PC-9 (cell line): Measurements from ENCODE around the gene RPL37A. TPM values are rescaled to one million over a fixed set of nuclear protein-coding genes. Genes with fewer than 3 reads are reported as not detected.
"Not testable (repeated sequence)": the region's sequence is repeated elsewhere in the genome, so short reads cannot be mapped to it uniquely, and the experiment has no call there.

Experiments used
- BruUV-seq: library from RNA; stranded (reverse); fragments of 400-500 nt; replicated peaks from 2 replicates; lab custom pipeline; 2021; lab: Mats Ljungman, UMichigan
- CTCF ChIA-PET: fragments of 300-600 bp; sonication (Branson Sonifier 250); formaldehyde crosslinking; loops from one replicate; lab custom pipeline; 2022; ENCODE audit warnings: antibody characterized with exemption; lab: Charles Lee
- POLR2A ChIA-PET: fragments of 300-600 bp; sonication (Branson Sonifier 250); formaldehyde crosslinking; loops from one replicate; lab custom pipeline; 2022; ENCODE audit warnings: antibody characterized with exemption; ENCODE audit not compliant: unreplicated experiment; lab: Charles Lee
- DNase-seq, 2 experiments: peaks; one replicate each; pipeline versions ENCODE4 v3.0.0 to v3.0.0-alpha.2; 2015 to 2022; ENCODE audit warnings: mixed read lengths in 1 of 2
- H2AFZ ChIP-seq: fragments of 200-600 bp; sonication (generic); 2 replicates; pipeline ENCODE4 v1.8.1; 2017; ENCODE audit warnings: antibody characterized with exemption
- H3F3A ChIP-seq: fragments of 200-600 bp; sonication (generic); 2 replicates; pipeline ENCODE4 v1.8.1; 2017; ENCODE audit warnings: antibody characterized with exemption, mild to moderate bottlenecking, low read depth; ENCODE audit not compliant: insufficient read depth
- H3K27ac ChIP-seq: fragments of 200-600 bp; sonication (generic); 2 replicates; pipeline ENCODE4 v1.6.1; 2016; ENCODE audit warnings: mixed run types
- H3K27me3 ChIP-seq: fragments of 200-600 bp; sonication (generic); 2 replicates; pipeline ENCODE4 v1.6.1; 2016; ENCODE audit warnings: low read depth, mixed run types; ENCODE audit not compliant: insufficient read depth
- H3K36me3 ChIP-seq: fragments of 200-600 bp; sonication (generic); 2 replicates; pipeline ENCODE4 v1.6.1; 2016; ENCODE audit warnings: low read depth, mixed run types
- H3K4me1 ChIP-seq: fragments of 200-600 bp; sonication (generic); replicated peaks from 2 replicates; pipeline ENCODE4 v1.6.1; 2016; ENCODE audit warnings: mixed run types; ENCODE audit not compliant: insufficient read depth
- H3K4me2 ChIP-seq: fragments of 200-600 bp; sonication (generic); 2 replicates; pipeline ENCODE4 v1.6.1; 2017; ENCODE audit warnings: mixed run types
- H3K4me3 ChIP-seq: fragments of 200-600 bp; sonication (generic); 2 replicates; pipeline ENCODE4 v1.6.1; 2016; ENCODE audit warnings: mixed run types
- H3K79me2 ChIP-seq: fragments of 200-600 bp; sonication (generic); 2 replicates; pipeline ENCODE4 v1.6.1; 2017; ENCODE audit warnings: low read depth, mixed run types
- H3K9me2 ChIP-seq: fragments of 200-600 bp; sonication (generic); 2 replicates; pipeline ENCODE4 v1.8.1; 2017; ENCODE audit warnings: mild to moderate bottlenecking; ENCODE audit not compliant: insufficient read depth
- H3K9me3 ChIP-seq: fragments of 200-600 bp; sonication (generic); 2 replicates; pipeline ENCODE4 v1.8.1; 2016; ENCODE audit warnings: low read depth; ENCODE audit not compliant: insufficient read depth
- H4K20me1 ChIP-seq: fragments of 200-600 bp; sonication (generic); 2 replicates; pipeline ENCODE4 v1.8.1; 2017; ENCODE audit not compliant: insufficient read depth
- CTCF ChIP-seq: fragments of 200-600 bp; sonication (generic); conservative IDR thresholded peaks from 2 replicates; pipeline ENCODE4 v1.6.1; 2017; ENCODE audit warnings: mixed run types, antibody characterized with exemption, mild to moderate bottlenecking, moderate library complexity
- EZH2 ChIP-seq: fragments of 200-600 bp; sonication (generic); IDR thresholded peaks from 2 replicates; pipeline ENCODE4 v1.8.0; 2017; ENCODE audit warnings: antibody characterized with exemption, low read depth
- intact Hi-C: fragments of 100-400 bp; cut with micrococcal nuclease; formaldehyde crosslinking; loops from one replicate; pipeline ENCODE4 v1.10.0; 2022; ENCODE audit not compliant: unreplicated experiment
- total RNA-seq: library from RNA; stranded (reverse); gene quantifications from 2 replicates; pipeline ENCODE4 v1.2.3, GENCODE V29; 2021

RPL37A gene
- total RNA-seq, 1 experiment from 2014 or later: 2,248 TPM

- H3K4me2 ChIP-seq: no peak overlapping the region
- no peak overlapping the region for H3K4me3 ChIP-seq
- no peak overlapping the region for H3K27ac ChIP-seq
- no peaks in the 10 kb centered on the region for H3K79me2 ChIP-seq
- intact Hi-C loops: loop anchor here (2.0 to 5.0 kb wide), 2 partner anchors 993 to 1240 kb away; no protein-coding TSS in a partner anchor
- no peaks in the 10 kb centered on the region for H3K36me3 ChIP-seq
- ChIA-PET POLR2A (no interaction called here), CTCF (interaction anchor here (0.5 to 2.6 kb wide), 6 partner anchors 9 to 651 kb away, joined by 3 to 20 read pairs (median 6); no protein-coding TSS in a partner anchor)
- no peaks in the 10 kb centered on the region for H3K27me3 ChIP-seq
- peaks cover 7% of the 10 kb centered on the region; the same call in 1 of the 2 replicates for H3F3A ChIP-seq
- no peaks in the 10 kb centered on the region for H4K20me1 ChIP-seq
- TF ChIP-seq CTCF (no peak), EZH2 (no peak)
- H3K9me3 ChIP-seq: no peaks in the 10 kb centered on the region
- no TSS peak for BruUV-seq
- no peak overlapping the region for H2AFZ ChIP-seq
- 0 out of 2 replicates have a peak, but pooled peaks cover 3% of the 10 kb centered on the region for H3K4me1 ChIP-seq
- H3K9me2 ChIP-seq: no peaks in the 10 kb centered on the region
- DNase-seq: no peak
Observed at GRCh38 chr2:216517447-216518225, 19.0 kb downstream of the RPL37A start.

- H4K20me1 ChIP-seq, H3K36me3 ChIP-seq, H3K9me2 ChIP-seq, H3K4me3 ChIP-seq, H3K27me3 ChIP-seq, BruUV-seq, H3K9me3 ChIP-seq, H2AFZ ChIP-seq, H3K79me2 ChIP-seq, DNase-seq, H3K4me1 ChIP-seq, H3K4me2 ChIP-seq, H3K27ac ChIP-seq, H3F3A ChIP-seq: not testable (repeated sequence)
- intact Hi-C loops: loop anchor here (1.0 to 5.0 kb wide), 3 partner anchors 148 to 1239 kb away; no protein-coding TSS in a partner anchor
- POLR2A ChIA-PET: interaction anchor here (0.6 kb wide), 3 partner anchors 41 to 1261 kb away, joined by 3 to 4 read pairs (median 4); no protein-coding TSS in a partner anchor
- CTCF ChIA-PET: interaction anchor here (1.2 to 2.6 kb wide), 4 partner anchors 109 to 164 kb away, joined by 3 to 20 read pairs (median 10); no protein-coding TSS in a partner anchor
Observed at GRCh38 chr2:216518566-216519119, 20.0 kb downstream of the RPL37A start.

GRCh38 chr2:216519154-216519762 lies 20.6 kb downstream of the RPL37A start:
- Histone ChIP-seq H3K9me3 (no peaks in the 10 kb centered on the region), H3K36me3 (no peaks in the 10 kb centered on the region), H3K4me1 (0 out of 2 replicates have a peak, but pooled peaks cover 3% of the 10 kb centered on the region), H3K79me2 (no peaks in the 10 kb centered on the region), H4K20me1 (no peaks in the 10 kb centered on the region), H3K27me3 (no peaks in the 10 kb centered on the region), H3K27ac (no peak overlapping the region), H3K9me2 (no peaks in the 10 kb centered on the region), H3K4me3 (no peak overlapping the region), H2AFZ (no peak overlapping the region), H3K4me2 (no peak overlapping the region), H3F3A (peaks cover 7% of the 10 kb centered on the region; the same call in 1 of the 2 replicates)
- ChIA-PET CTCF (interaction anchor here (0.6 to 2.6 kb wide), 10 partner anchors 18 to 163 kb away, joined by 3 to 20 read pairs (median 4); no protein-coding TSS in a partner anchor), POLR2A (interaction anchor here (0.6 kb wide), 3 partner anchors 42 to 1261 kb away, joined by 3 to 4 read pairs (median 4); no protein-coding TSS in a partner anchor)
- TF ChIP-seq EZH2 (no peak), CTCF (peak; percentile 86)
- intact Hi-C loops: loop anchor here (1.0 to 5.0 kb wide), 3 partner anchors 147 to 1238 kb away; no protein-coding TSS in a partner anchor
- DNase-seq: peak; percentile 53 to 64
- BruUV-seq: no TSS peak
